Gastrocnemius medialis (tissue), 4 donors: Measurements from ENCODE around the gene PF4V1. TPM values are rescaled to one million over a fixed set of nuclear protein-coding genes. Genes with fewer than 3 reads are reported as not detected.

Experiments
- ATAC-seq, 2 donors: fragments of 150-250 bp; one replicate each; pipeline ENCODE4 v1.9.1; 2016
- DNase-seq, 2 donors: peaks; one replicate each; pipeline ENCODE4 v3.0.0-alpha.2; 2019
- H3K27ac ChIP-seq, 4 donors: fragments of 200-600 bp; sonication (generic); 1 replicate in 1 of 4; 2 replicates in 3 of 4; pipeline ENCODE4 v1.5.1; 2016 to 2018; ENCODE audit warnings: mild to moderate bottlenecking in 2 of 4, moderate library complexity in 1 of 4
- H3K27me3 ChIP-seq, 3 donors: fragments of 200-600 bp; sonication (generic) in 2 of 3; 1 replicate in 1 of 3; 2 replicates in 2 of 3; pipeline versions ENCODE4 v1.5.1 to v1.6.0; 2016 to 2019; ENCODE audit warnings: mild to moderate bottlenecking in 1 of 3, moderate library complexity in 1 of 3
- H3K36me3 ChIP-seq, 2 donors: fragments of 200-600 bp; sonication (generic) in 1 of 2; one replicate each; pipeline ENCODE4 v1.5.1; 2017 to 2018
- H3K4me1 ChIP-seq, 2 donors: fragments of 200-600 bp; sonication (generic) in 1 of 2; one replicate each; pipeline ENCODE4 v1.5.1; 2016 to 2017; ENCODE audit warnings: mild to moderate bottlenecking in 2 of 2
- H3K4me3 ChIP-seq, 4 donors: fragments of 200-600 bp; sonication (generic) in 3 of 4; 1 replicate in 1 of 4; 2 replicates in 3 of 4; pipeline ENCODE4 v1.5.1; 2016 to 2019; ENCODE audit warnings: mild to moderate bottlenecking in 2 of 4
- H3K9me3 ChIP-seq, 3 donors: fragments of 200-600 bp; sonication (generic) in 2 of 3; 1 replicate in 1 of 3; 2 replicates in 2 of 3; pipeline ENCODE4 v1.5.1; 2016 to 2019
- POLR2A ChIP-seq, 2 donors: fragments of 450-650 bp; IDR thresholded peaks; one replicate each; pipeline ENCODE4 v1.6.1; 2017; ENCODE audit warnings: antibody characterized with exemption in 2 of 2, mild to moderate bottlenecking in 2 of 2, moderate library complexity in 2 of 2
- in situ Hi-C, 4 donors: fragments of 200-750 bp; cut with MboI; loops; one replicate each; pipeline versions ENCODE4 v1.15.0 to v1.8.0; 2017; ENCODE audit warnings: low sequenced_read_pairs in 4 of 4
- intact Hi-C: fragments of 100-400 bp; cut with DNase I; formaldehyde crosslinking; loops from one replicate; pipeline ENCODE4 v1.15.1; 2023; ENCODE audit warnings: low total_unique reads
- total RNA-seq, 4 donors: library from RNA; depleted of rRNA; stranded (reverse); fragments of >200 nt; gene quantifications; one replicate each; pipeline versions ENCODE4 v1.1.0 to v1.2.3, GENCODE V29; 2016
- TF ChIP-seq, protein P1 (sequence below), 5 experiments: fragments of 450-650 bp in 3 of 5; fragments of 200-600 bp in 2 of 5; sonication (generic) in 2 of 5; IDR thresholded peaks in 4 of 5; conservative IDR thresholded peaks in 1 of 5; 1 replicate in 4 of 5; 2 replicates in 1 of 5; pipeline ENCODE4 v1.5.1; 2016 to 2019; ENCODE audit warnings: antibody characterized with exemption in 5 of 5, mild to moderate bottlenecking in 3 of 5, moderate library complexity in 3 of 5

Gene PF4V1
- total RNA-seq, 4 donors from 2014 or later, result not detected

DNA sequence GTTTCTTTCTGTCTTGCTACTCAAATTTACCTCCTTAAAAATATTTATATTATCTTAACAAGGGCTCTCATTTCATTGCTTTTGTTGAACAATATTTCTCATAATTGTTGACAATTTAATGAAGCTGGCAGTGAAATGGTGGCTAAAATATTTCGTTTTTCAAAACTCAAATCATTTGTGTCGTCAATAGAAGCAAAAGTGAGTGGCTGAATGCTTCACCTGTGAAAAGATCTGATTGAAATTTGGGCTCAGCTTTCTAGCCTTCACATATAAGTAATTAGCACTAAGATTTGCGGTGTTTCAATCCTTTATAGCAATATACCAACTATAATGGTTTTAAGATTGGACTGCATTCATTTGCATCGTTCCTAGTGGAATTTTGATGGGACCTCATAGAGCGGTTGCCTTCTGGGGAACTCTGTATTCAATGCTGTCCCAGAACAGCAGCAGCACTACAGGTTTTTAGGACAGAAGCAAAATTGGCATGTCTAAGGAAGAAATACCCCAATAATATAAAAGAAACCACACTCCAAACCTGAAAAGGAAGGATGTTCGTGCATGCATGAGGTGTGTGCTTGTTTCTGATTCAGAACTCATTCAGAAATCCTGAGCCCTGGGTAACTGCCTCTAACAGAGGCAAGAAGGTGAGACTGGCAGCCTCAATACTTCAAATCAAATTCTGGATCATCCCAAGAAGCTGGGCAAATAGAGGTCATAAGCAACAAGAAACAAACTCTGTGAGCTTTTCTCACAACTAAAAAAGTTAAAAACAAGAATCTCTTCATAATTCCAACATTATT lies 18.6 kb downstream of the PF4V1 start:
- Histone ChIP-seq H3K27me3 (peaks cover 0 to 5% (median 4%) of the 10 kb centered on the region in 3 donors), H3K9me3 (no peaks in the 10 kb centered on the region), H3K27ac (no peak overlapping the region), H3K4me1 (no peaks in the 10 kb centered on the region), H3K36me3 (no peaks in the 10 kb centered on the region), H3K4me3 (no peak overlapping the region)
- intact Hi-C loops, result no loop called here
- DNase-seq, result no peak
- in situ Hi-C loops, result no loop called here
- no peak for ATAC-seq
- TF ChIP-seq, protein P1, sequence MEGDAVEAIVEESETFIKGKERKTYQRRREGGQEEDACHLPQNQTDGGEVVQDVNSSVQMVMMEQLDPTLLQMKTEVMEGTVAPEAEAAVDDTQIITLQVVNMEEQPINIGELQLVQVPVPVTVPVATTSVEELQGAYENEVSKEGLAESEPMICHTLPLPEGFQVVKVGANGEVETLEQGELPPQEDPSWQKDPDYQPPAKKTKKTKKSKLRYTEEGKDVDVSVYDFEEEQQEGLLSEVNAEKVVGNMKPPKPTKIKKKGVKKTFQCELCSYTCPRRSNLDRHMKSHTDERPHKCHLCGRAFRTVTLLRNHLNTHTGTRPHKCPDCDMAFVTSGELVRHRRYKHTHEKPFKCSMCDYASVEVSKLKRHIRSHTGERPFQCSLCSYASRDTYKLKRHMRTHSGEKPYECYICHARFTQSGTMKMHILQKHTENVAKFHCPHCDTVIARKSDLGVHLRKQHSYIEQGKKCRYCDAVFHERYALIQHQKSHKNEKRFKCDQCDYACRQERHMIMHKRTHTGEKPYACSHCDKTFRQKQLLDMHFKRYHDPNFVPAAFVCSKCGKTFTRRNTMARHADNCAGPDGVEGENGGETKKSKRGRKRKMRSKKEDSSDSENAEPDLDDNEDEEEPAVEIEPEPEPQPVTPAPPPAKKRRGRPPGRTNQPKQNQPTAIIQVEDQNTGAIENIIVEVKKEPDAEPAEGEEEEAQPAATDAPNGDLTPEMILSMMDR (IDR thresholded peaks at IDR 0.05 in 4 of 5, conservative IDR thresholded peaks at IDR 0.05 in 1 of 5), result no peak
- TF ChIP-seq POLR2A (IDR thresholded peaks at IDR 0.05), result no peak

DNA sequence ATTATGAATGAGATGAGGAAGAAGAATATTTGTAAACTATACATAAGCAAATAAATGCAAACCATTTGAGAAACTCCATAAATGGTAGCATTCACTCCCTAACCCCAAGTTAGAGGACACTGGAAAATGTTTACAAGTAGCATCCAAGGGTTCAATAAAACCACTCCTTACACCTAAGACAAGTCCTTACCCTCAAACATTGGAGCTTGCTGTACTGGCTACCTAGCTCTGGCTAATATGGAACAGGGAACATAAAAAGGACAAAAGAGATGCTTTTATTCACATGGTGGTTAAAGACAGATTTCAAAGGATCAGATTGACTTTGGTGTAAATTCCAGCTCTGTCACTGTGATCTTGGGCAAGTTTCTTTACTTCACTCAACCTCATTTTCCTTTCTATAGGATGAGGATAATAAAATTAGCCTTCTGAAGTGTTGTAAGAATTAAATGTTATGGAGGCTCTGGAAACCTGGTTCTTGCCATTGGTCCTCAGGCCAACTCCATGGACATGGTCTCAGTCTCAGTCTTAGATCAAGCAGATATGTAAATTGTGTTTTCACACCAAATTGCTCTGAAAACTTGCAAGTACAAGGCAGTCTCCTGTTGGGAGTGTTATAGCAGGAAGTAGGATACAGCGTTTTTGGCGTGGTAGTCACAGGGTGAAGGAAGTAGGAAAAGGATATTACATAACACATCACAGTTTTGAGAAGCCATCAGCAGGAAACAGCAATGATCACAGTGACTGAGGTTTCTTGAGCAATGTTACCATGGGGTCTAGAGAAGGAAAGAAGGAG lies 19.4 kb downstream of the PF4V1 start:
- Histone ChIP-seq H3K4me1 (no peaks in the 10 kb centered on the region), H3K27ac (no peak overlapping the region), H3K27me3 (peaks cover 0 to 5% (median 4%) of the 10 kb centered on the region in 3 donors), H3K36me3 (no peaks in the 10 kb centered on the region), H3K4me3 (no peak overlapping the region), H3K9me3 (no peaks in the 10 kb centered on the region)
- in situ Hi-C loops, result no loop called here
- peak; percentile 34 to 41 for ATAC-seq
- DNase-seq, result no peak
- intact Hi-C loops, result no loop called here
- TF ChIP-seq, protein P1 (IDR thresholded peaks at IDR 0.05 in 4 of 5, conservative IDR thresholded peaks at IDR 0.05 in 1 of 5), result no peak
- no peak for TF ChIP-seq POLR2A (IDR thresholded peaks at IDR 0.05)

DNA sequence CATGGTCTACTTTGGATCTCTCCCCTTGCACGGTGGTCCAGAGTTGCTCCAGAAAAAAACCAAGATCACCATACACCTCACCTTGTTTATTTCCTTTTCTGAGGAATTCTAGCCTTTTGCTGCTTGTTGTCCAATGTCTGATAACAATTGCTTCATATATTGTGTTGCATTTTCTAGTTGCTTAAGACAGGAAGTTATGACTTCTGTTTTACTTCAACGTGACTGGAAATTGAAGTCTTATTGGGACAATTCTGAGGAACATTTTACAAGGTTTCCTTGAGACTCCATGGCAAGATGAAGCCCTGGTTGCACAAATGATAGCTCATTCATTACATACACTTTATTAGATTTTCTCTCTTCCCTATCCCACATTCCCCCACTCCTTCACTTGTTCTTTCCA lies 21.3 kb downstream of the PF4V1 start:
- Histone ChIP-seq H3K9me3 (no peaks in the 10 kb centered on the region), H3K4me1 (no peaks in the 10 kb centered on the region), H3K27ac (no peak overlapping the region), H3K27me3 (peaks cover 0 to 3% (median 2%) of the 10 kb centered on the region in 3 donors), H3K36me3 (no peaks in the 10 kb centered on the region), H3K4me3 (no peak overlapping the region)
- in situ Hi-C loops, result no loop called here
- no peak for DNase-seq
- no peak for ATAC-seq
- no peak for TF ChIP-seq POLR2A (IDR thresholded peaks at IDR 0.05)
- TF ChIP-seq, protein P1 (IDR thresholded peaks at IDR 0.05 in 4 of 5, conservative IDR thresholded peaks at IDR 0.05 in 1 of 5), result no peak
- intact Hi-C loops, result no loop called here

DNA sequence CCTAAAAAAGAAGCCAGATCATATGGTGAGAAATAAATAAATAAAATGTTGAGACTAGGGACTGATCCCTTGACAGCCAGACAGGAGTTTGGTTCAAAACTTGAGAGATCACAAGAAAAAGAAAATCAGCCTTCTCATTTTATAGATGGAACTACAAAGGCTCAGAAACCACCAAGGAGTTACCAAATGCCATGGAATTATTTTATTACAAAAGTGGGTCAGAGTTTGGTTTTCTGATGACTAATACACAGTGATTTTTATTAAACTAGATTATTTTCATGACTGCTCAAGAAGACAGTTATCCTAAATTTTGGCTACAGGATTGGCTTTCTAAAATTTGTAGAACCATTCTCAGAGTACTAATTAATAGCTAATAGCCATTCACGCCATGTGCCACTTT lies 22.3 kb downstream of the PF4V1 start:
- no peaks in the 10 kb centered on the region for H3K4me1 ChIP-seq
- DNase-seq, result no peak
- in situ Hi-C loops (no loop called here), intact Hi-C loops (no loop called here)
- no peak overlapping the region for H3K4me3 ChIP-seq
- H3K9me3 ChIP-seq, result no peaks in the 10 kb centered on the region
- TF ChIP-seq POLR2A (IDR thresholded peaks at IDR 0.05), result no peak
- TF ChIP-seq, protein P1 (IDR thresholded peaks at IDR 0.05 in 4 of 5, conservative IDR thresholded peaks at IDR 0.05 in 1 of 5), result no peak
- no peaks in the 10 kb centered on the region for H3K27me3 ChIP-seq
- no peak for ATAC-seq
- H3K27ac ChIP-seq, result no peak overlapping the region
- no peaks in the 10 kb centered on the region for H3K36me3 ChIP-seq
